ENCODE measurements around the gene APEH. TPM values are rescaled to one million over a fixed set of nuclear protein-coding genes. Genes with fewer than 3 reads are reported as not detected.

Gene APEH
- total RNA-seq, 2 donors from 2014 or later, result 58.7 to 67.7 TPM

GRCh38 chr3:49720855-49721595, 46.9 kb downstream of the APEH start:
- Histone ChIP-seq H3K27ac (peak overlapping the region in 1 of 4 donors; percentile 66), H3K9me3 (no peaks in the 10 kb centered on the region), H3K4me1 (peaks cover 62% of the 10 kb centered on the region), H3K27me3 (no peaks in the 10 kb centered on the region), H3K36me3 (replicated peaks in 1 of 2; ENCODE audit: insufficient read depth in 1 of 2, low read depth in 2 of 2) (peaks cover 0 to 4% of the 10 kb centered on the region in 2 donors), H3K4me3 (no peak overlapping the region)
- intact Hi-C loops (cut with DNase I), result no loop called here
- peak in 1 of 4 donors; percentile 11 for DNase-seq
- TF ChIP-seq POLR2A (IDR thresholded peaks at IDR 0.05) (peak in 1 of 3 donors; percentile 20), CTCF (IDR thresholded peaks at IDR 0.05) (no peak)
- ATAC-seq, result no peak
- WGBS, 2 donors, result 56 to 69% methylated on average over 4 of the region's 4 CpGs

GRCh38 chr3:49721596-49721895, 47.4 kb downstream of the APEH start:
- Histone ChIP-seq H3K4me1 (peaks cover 67% of the 10 kb centered on the region), H3K27me3 (no peaks in the 10 kb centered on the region), H3K27ac (no peak overlapping the region), H3K4me3 (no peak overlapping the region), H3K9me3 (no peaks in the 10 kb centered on the region), H3K36me3 (replicated peaks in 1 of 2; ENCODE audit: insufficient read depth in 1 of 2, low read depth in 2 of 2) (peaks cover 0 to 4% of the 10 kb centered on the region in 2 donors)
- intact Hi-C loops (cut with DNase I), result no loop called here
- DNase-seq (no peak), ATAC-seq (no peak)
- TF ChIP-seq POLR2A (IDR thresholded peaks at IDR 0.05) (no peak), CTCF (IDR thresholded peaks at IDR 0.05) (no peak)
- WGBS, 2 donors, result 44 to 67% methylated on average over 9 of the region's 9 CpGs

- WGBS, 2 donors, result 52 to 53% methylated on average over 18 to 26 of the region's 26 CpGs
- Histone ChIP-seq H3K4me1 (peaks cover 68% of the 10 kb centered on the region), H3K36me3 (replicated peaks in 1 of 2; ENCODE audit: insufficient read depth in 1 of 2, low read depth in 2 of 2) (peaks cover 0 to 4% of the 10 kb centered on the region in 2 donors), H3K4me3 (peak overlapping the region in 1 of 2 donors; percentile 91), H3K27ac (peak overlapping the region in 3 of 4 donors; percentile 97 to 99 (median 99)), H3K9me3 (no peaks in the 10 kb centered on the region), H3K27me3 (no peaks in the 10 kb centered on the region)
- ATAC-seq (no peak), DNase-seq (peak in 1 of 4 donors; percentile 26)
- no peak for TF ChIP-seq CTCF (IDR thresholded peaks at IDR 0.05)
- TF ChIP-seq POLR2A (IDR thresholded peaks at IDR 0.05), result no peak
- intact Hi-C loops (cut with DNase I), result no loop called here
Observed at GRCh38 chr3:49721896-49722781, 48.0 kb downstream of the APEH start.

- Histone ChIP-seq H3K4me1 (peaks cover 68% of the 10 kb centered on the region), H3K27me3 (no peaks in the 10 kb centered on the region), H3K36me3 (replicated peaks in 1 of 2; ENCODE audit: insufficient read depth in 1 of 2, low read depth in 2 of 2) (peaks cover 0 to 8% of the 10 kb centered on the region in 2 donors), H3K9me3 (no peaks in the 10 kb centered on the region), H3K4me3 (peak overlapping the region; percentile 80 to 91), H3K27ac (peak overlapping the region; percentile 88 to 99 (median 98))
- DNase-seq, result no peak
- TF ChIP-seq POLR2A (IDR thresholded peaks at IDR 0.05), result no peak
- TF ChIP-seq CTCF (IDR thresholded peaks at IDR 0.05), result no peak
- ATAC-seq, result no peak
- 29 to 40% methylated on average over 7 to 8 of the region's 8 CpGs for WGBS, 2 donors
- intact Hi-C loops (cut with DNase I), result no loop called here
Observed at GRCh38 chr3:49722896-49723295, 48.7 kb downstream of the APEH start.

All from body of pancreas (tissue), 4 donors.